ENCODE results near the gene FNDC3A.

Gene FNDC3A, protein sequence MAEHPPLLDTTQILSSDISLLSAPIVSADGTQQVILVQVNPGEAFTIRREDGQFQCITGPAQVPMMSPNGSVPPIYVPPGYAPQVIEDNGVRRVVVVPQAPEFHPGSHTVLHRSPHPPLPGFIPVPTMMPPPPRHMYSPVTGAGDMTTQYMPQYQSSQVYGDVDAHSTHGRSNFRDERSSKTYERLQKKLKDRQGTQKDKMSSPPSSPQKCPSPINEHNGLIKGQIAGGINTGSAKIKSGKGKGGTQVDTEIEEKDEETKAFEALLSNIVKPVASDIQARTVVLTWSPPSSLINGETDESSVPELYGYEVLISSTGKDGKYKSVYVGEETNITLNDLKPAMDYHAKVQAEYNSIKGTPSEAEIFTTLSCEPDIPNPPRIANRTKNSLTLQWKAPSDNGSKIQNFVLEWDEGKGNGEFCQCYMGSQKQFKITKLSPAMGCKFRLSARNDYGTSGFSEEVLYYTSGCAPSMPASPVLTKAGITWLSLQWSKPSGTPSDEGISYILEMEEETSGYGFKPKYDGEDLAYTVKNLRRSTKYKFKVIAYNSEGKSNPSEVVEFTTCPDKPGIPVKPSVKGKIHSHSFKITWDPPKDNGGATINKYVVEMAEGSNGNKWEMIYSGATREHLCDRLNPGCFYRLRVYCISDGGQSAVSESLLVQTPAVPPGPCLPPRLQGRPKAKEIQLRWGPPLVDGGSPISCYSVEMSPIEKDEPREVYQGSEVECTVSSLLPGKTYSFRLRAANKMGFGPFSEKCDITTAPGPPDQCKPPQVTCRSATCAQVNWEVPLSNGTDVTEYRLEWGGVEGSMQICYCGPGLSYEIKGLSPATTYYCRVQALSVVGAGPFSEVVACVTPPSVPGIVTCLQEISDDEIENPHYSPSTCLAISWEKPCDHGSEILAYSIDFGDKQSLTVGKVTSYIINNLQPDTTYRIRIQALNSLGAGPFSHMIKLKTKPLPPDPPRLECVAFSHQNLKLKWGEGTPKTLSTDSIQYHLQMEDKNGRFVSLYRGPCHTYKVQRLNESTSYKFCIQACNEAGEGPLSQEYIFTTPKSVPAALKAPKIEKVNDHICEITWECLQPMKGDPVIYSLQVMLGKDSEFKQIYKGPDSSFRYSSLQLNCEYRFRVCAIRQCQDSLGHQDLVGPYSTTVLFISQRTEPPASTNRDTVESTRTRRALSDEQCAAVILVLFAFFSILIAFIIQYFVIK

DNA sequence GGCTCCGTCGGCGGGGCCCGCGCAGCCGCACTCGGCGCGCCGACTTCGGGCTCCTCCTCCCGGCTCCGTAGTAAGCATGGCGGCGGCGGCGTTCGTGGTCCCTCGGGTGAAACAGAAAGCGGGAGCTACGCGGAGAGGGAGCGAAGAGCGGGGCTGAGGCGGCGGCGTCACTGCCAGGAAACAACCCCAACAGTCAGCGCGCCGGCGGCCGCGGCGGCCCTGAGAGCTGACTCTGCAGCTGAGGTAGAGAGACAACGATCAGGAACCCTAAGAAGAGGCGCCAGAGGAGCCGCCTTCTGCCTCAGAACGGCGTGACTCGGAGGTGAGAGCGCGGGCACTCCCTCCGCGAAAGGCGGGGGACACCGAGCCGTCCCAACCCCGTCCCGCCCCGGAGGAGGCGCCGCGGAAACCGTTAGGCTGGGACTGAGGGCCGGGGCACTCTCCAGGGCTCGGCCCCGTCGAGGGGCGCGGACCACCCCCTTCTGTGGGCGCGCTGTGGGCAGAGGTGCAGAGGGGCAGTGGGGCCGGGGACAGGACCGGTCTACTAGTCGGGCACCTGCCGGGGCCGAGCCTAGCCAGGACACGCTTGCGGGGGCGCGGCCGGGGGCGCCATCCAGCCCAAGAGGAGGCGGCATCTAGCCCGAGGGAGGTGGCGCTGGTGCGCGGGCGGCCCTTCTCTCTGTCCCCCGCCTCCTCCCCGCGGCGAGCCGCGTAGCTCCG lies at the start of gene FNDC3A:
Gene FNDC3A (plus strand): TSS at position 57 of the 720 bp plus-strand sequence. CDS start 30,279 bp downstream, outside the sequence.
- DNase-seq (ENCODE audit: low spot score): peak; percentile 78

DNA sequence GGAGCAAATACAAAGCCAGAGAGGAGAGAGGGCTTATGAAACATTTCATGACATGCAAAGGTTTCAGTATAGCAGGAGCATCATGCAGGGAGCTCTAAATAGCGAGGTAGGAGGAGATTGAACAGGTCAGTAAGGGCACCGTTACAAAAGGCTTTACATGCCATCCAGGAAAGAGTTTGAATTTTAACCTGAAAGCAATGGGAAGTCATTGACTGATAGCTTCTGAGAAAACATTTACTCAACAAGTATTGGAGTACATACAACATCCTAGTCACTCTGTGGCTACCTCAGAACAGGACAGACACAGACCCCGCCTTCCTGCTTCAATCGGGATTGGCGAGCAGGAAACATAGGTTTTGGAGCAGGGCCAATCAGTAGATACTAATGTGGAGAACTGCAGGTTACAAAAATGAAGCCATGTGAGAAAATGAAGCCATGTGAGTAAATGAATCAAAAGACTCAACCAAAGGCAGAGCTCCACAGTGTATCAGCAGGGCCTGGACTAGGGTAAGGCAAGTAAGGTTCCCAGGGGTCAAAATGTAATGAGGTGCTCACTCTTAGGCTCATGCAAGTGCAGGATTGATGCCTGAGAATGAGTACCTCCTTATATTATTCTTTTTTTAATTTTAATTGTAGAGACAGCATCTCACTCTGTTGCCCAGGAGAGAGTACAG lies 46.8 kb upstream of the FNDC3A start:
- DNase-seq (ENCODE audit: low spot score): no peak

DNA sequence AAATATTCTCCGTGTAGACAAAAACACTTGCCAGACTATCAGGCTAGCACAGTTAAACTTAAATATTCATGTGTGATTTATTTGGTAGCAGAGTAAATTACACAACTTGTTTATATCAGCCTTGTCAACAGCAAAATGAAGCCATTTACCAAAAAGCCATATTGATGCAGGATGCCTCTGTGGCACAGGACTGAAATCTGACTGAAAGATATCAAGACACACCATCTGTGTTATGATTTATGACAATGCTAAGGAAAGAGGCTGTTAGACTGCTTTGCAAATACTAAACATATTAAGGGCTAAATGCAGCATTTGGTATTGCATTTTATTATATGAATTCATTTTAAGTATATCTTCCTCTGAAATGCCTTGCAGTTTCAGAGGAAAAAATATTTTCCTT lies 44.8 kb upstream of the FNDC3A start:
- DNase-seq (ENCODE audit: low spot score): no peak

DNA sequence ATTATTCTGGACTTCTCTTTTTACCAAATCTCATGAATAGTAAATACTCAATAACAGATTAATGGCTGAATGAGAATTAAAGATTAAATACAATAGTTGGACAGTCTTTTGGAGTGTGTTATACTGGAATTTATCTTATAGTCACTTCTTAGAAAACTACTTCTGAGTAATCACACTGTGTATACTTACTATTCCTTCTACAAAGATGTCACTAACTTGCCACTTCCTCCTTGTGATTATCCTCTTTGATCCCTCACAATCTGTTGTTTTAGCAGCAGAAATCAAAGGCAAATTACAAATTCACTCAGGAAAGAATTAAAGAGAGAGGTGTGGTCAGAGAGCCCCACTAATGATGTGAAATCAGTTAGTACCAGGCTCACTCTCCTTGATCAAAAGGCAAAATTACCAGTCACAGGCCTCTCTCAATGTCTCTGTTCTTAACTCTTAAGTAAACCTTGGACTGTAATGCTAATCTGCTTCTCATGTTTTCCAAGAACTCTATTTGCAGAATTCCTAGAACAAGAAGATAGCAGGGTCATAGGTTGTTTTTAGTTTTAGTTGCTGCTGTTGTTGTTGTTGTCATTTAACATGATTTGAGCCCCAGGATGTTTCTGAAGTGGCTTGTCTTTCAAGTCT lies 37.3 kb upstream of the FNDC3A start:
- no peak for DNase-seq (ENCODE audit: low spot score)

DNA sequence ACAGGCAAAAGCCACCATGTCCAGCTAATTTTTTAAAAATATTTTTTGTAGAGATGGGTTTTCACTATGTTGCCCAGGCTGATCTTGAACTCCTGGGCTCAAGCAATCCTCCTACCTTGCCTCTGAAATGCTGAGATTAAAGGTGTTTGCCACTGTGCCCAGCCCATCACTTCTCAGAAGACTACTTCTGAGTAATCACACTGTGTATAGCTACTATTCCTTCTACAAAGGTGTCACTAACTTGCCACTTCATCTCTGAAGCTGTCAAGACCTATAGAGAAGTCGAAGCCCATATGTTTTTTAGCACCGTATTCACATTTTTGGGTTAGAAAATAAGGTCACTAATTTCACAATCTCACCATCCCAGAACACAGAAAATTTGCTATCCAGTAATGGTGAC lies 36.0 kb upstream of the FNDC3A start:
- DNase-seq (ENCODE audit: low spot score): no peak

DNA sequence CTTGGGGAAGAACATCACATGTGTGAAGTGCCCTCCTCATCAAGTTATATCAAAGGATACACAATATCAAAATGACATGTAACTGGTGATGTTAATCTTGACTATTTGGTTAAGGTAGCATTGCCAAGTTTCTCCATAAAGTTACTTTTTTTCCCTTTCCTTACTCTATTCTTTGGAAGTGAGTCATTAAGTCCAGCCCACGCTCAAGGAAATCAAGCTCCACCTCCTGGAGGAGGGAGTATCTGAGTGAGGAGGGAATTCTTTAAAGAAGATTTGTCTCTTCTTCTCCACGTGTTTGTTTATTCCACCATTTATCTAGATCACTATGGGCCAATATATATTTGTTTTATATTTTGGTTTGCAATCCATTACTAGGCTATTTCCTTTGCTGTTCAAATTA lies 33.6 kb upstream of the FNDC3A start:
- no peak for DNase-seq (ENCODE audit: low spot score)

DNA sequence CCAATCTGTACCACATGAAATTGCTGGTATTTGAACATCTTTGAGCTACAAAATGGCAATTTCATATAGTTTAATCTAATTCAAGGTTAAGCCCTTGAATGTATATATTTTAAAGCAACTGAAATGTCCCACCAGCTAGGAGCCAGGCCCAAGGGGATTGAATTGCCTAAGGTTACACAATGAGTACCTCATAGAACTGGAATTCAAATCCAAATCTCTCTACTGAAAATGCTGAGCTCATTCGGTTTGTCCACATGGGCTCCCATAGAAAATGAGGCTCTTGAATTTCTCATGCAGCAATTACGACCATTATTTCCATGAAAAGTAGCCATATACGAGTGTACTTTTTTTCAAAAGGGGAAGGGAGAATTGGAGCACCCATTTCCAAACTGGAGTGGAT lies 31.5 kb upstream of the FNDC3A start:
- no peak for DNase-seq (ENCODE audit: low spot score)

DNA sequence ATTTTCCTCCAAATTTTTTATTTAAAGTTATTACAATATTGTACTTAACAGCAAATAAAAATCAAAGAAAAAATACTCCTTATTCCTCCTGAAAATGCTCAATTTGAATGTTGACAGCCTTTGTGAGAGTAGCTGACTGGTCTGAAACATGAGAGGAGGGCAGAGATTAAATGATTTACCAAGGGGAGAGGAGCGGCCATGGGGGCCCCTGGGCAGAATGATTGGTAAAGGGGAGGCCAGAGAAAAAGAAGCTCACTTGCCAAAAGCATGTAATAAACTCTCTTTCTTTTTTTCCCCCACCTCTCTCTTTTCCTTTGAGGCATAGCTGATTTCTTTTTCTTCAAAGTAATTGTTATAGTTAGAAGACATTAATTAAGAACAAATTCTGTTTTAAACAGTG lies 30.1 kb upstream of the FNDC3A start:
- no peak for DNase-seq (ENCODE audit: low spot score)

DNA sequence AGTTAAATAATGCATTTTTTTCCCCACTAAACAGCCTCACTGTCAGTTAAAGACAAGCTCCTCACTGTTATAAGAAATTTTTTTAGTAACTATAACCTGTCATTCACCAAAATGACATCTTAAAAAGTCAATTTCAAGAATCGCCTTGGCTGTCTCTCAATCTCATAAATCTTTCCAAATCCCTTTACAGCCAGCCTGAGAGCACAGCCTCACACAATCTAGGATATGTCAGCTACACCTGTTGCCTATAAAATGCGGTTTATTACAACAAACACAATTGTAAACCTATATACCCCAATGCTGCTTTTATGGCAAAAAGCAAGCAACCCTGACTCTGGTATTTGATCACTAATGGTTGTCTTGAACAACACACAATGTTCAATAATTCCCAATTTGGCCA lies 29.5 kb upstream of the FNDC3A start:
- DNase-seq (ENCODE audit: low spot score): no peak

DNA sequence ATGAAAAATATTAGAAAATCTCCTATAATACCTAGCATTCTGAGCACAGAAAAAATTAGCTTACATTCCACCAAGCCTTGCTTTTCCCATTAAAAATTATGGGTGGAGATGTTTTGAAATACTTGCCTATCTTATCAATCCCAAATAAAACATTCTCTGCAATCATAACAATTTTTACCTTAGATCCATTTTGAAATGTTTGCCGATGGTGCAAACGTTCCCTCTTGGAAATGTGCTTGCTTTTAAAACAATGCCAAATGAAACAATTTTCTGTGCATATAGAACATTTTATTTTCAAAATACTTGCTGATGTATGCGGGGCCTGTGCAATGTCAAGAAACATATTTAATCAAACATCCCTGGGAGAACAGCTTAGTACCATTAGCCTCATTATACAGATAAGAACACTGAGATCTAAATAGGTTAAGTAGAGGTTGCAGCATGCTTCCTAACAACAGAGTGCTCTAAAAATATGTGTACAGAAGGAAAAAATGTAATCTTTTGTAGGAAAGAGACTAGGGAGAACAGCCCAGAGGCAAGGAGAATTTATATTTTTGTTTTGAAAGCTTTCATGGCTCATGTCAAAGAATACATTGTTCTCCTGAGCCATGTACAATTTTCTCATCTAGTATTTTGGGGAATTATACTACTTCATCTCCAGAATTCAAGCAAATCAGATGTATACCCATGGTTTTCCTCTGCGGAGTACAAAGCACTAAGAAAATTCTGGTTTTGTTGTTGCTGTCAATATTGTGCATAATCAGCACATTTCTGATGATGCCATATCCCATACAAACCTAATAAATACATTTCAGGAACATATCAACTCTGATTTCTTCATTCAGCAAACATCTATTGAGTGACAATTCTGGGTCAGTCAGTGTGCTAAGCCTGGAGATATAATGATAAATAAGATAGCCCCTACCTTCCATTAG lies 25.9 kb upstream of the FNDC3A start:
- no peak for DNase-seq (ENCODE audit: low spot score)

DNA sequence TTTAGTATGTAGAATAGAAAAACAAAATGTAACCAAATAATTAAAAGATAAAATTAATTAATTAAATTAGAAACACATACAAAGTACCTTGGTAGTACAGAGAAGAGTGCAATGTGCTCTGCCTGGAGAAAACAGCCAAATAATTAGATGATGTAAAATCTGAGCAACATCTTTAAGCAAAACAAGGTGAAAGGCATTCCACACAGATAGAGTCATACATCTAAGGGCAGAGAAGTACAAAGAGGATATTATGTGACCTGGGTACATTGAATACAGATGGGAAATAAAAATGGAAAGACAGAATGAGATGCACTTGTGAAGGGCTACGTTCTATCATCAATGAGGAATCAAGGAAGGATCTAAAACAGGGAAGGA lies 25.2 kb upstream of the FNDC3A start:
- DNase-seq (ENCODE audit: low spot score): no peak

DNA sequence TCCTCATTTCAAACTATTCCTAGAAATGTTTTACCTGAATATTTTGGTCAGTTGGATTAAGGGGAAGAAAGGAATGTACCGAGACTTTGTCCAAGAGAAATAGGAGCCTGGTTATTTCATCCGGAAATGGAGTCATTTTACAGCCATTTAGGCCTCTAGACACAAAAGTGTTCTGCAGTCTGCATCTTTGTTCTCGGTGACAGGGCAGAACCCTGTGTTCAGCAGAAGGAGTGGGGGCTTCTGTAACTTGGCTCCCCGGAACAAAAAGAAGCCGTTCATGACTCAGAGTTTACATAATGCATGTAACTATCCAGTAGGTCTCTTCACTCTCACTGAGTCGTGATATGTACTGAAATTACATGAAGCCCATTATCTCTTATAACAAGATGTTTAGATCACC lies 21.6 kb upstream of the FNDC3A start:
- DNase-seq (ENCODE audit: low spot score): no peak

DNA sequence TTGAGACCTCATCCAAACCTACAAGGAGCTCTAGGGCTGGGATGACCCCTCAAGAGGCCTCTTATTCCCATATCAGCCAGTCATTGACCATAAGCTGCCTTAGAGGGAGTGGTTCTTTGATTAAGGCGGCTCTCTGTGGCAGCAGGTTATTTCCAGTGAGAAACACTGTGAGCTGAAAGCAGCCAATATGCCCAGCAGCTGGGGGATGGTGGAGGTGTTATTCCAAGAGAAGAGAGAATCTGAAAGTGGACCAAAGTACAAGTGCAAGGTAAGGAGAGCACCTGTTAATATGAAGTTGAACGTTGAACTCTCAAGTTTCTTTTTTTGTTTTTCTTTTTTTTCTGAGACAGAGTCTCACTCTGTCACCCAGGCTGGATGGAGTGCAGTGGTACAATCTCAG lies 20.2 kb upstream of the FNDC3A start:
- DNase-seq (ENCODE audit: low spot score): no peak

DNA sequence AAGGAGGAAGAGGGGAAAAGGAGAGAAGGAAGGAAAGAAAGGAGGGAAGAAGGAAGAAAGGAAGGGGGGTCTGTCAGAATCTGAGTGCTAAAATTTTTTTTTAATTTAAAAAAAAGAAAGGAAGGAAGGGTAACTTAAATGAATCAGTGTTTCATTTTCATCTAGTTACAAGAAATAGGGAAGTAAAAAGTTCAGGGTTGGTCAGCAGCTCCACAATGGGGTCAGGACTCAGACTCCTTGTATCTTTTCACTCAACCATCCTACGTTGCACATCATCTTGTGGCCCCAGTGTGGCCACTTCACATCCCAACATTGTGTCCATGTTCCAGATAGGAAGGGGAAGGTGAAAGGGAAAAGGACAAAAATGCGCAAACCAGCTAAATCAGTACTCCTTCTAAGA lies 14.3 kb upstream of the FNDC3A start:
- no peak for DNase-seq (ENCODE audit: low spot score)

DNA sequence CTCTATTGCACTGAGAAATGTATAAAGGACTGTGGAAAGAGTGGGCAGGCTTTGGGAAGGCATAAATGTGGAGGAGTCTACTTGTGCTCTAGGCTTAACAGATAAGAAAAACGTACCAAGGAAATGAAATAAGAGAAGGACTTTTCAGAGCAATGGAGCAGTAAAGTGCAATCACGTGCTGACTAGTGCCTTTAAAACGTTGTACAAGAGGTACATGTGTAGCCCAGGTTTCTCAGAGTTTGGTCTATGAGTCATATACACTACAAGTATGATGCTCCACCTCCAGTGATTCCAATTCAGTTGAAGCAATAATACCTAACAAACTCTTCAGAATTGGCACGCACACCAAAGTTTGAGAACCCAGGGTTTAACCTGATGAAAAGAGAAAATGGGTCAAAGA lies 13.4 kb upstream of the FNDC3A start:
- DNase-seq (ENCODE audit: low spot score): no peak

DNA sequence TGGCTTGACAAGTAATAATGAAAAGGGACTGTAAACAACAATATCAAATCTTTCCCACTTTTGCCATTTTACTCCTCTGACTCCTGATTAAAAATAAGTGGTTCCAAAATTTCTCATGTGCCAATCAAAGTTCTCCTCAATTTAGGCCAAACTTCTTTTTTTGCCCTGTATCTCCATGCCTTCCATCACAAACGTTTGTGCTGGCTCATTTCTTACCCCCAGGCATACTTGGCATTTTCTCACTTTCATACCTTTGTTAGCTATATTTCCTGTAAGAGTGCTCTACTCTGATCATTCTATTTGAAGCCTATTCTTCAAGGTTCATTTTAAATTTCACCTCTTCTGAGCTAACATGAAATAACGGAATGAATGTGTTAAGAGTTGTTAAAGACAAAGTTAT lies 10.0 kb upstream of the FNDC3A start:
- DNase-seq (ENCODE audit: low spot score): no peak

DNA sequence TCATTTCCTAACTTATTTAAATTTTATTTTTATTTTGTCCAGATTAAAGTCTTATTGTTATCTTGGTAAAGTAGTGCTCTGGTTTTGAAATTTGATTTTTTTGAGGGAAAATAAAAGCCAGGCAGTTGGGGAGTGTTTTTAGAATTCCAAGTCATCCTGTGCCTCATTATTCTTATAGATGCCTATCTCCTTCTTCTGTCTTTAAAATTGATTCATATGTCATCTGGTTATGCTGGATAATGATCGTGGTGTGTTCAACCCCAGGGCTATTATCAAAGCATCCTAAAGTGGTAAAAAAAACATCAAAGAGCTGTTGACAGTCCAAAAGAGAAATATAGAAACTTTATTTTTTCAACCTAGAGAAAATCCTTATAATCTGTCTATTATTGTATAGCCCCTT lies 6.0 kb upstream of the FNDC3A start:
- no peak for DNase-seq (ENCODE audit: low spot score)

DNA sequence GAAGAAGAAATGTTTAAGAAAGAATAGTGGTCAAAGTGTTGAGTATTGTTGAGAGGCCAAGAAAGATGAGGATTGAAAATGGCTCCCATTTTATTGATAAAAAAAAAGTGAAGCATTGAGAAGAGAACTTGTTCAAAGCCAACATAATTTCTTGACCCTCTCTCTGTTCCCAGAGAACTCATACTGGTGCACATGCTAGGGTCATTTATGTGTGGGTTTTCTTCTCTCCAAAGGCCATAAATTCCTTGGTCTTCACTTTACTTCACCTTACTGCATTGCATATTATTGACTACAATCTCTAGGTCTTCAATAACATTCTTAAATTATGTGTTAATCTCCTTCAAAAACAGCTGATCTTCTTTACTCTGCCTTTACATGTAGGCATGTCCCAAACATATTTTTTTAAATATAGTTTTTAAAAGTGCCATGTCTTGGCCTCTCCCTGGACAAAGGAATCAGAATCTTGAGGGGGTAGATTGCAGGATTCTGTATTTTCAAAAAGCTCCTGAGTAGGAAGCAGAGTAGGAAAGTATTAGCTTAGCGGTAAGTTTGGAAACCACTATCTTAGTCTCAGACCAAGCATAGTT lies 1.8 kb upstream of the FNDC3A start:
- DNase-seq (ENCODE audit: low spot score): no peak

DNA sequence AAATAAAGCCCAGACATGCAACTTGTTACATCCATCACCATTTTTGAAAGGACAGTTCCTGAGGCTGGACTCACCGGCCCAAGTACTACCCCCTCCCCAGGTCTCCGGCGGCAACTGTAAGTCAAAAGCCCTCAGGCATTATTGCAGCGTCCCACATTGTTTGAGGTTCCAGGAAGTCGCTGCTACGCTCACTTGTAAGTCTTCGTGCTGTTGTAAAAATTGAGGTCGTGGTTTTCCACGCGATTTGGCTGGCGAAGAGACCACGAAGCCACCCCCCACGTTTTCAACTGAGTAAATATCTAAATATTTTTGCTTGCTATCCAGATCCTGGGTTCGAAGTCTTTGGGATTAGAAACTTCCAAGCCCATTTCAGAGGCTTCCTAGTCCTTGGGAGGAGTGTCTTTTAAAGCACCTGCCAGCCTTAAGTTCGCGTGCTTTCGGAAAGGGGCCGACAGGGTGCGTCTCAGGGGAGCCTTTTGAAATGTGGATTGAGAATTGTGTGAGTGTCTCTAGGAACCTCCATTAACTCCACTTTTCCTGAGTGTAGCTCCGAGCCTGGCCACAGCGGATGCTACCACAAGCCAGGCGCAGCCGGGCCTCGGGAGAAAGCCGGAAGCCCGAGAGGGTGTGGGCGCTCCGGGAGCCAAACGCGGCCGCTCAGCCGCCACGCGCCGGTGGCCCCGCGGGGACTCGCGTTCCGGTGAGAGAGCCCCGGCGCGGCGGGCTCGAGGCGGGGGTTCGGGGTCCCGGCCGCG lies 434 bp upstream of the FNDC3A start:
- peak; percentile 51 for DNase-seq (ENCODE audit: low spot score)

All from hematopoietic multipotent progenitor cell treated with erythropoietin and hydrocortisone succinate and interleukin-3 and kit ligand, for 15 days (in vitro differentiated cells).